ENCODE results near the gene CSRP1. TPM values are rescaled to one million over a fixed set of nuclear protein-coding genes. Genes with fewer than 3 reads are reported as not detected.

Gene CSRP1
- total and polyA plus RNA-seq, 2 donors (not counting 1 experiment from before 2014, with no cell fraction given), result 23.8 to 36.7 TPM

DNA sequence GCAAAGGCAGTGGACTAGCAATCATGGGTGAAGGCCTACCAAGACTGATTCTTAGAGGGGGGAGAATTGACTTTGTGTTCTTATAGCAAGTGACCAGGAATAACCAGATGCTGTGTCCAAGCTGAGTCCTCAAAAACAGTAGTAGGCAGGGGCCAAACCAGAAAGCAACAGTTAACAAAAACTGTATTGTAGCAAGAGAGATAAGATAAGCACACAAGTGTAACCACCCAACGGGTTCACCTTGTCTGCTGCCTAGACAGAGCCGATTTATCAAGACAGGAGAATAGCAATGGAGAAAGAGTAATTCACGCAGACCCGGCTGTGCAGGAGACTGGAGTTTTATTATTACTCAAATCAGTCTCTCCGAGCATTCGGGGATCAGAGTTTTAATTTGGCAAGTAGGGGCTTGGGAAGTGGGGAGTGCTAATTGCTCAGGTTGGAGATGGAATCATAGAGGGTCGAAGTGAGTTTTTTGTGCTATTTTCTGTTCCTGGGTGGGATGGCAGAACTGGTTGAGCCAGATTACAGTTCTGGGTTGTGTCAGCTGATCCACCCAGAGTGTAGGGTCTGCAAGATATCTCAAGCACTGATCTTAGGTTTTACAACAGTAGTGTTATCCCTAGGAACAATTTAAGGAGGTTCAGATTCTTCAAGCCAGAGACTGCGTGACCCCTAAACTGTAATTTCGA is 8.3 kb upstream of the CSRP1 start:
- Histone ChIP-seq H2AFZ (ENCODE audit: insufficient read depth, low read depth, low read length, poor library complexity, severe bottlenecking) (no peak overlapping the region), H3K9ac (ENCODE audit: low read length) (no peak overlapping the region), H3K27ac (ENCODE audit: low read length in 2 of 2) (no peak overlapping the region), H3K79me2 (ENCODE audit: control insufficient read depth, insufficient read depth, low read length) (no peaks in the 10 kb centered on the region), H4K20me1 (ENCODE audit: control insufficient read depth, insufficient read depth, low read length, poor library complexity, severe bottlenecking) (peaks cover 9% of the 10 kb centered on the region), H3K4me1 (ENCODE audit: control insufficient read depth in 2 of 2, insufficient read depth in 2 of 2, low read length in 2 of 2) (peaks cover 0 to 3% of the 10 kb centered on the region in 2 donors), H3K4me3 (ENCODE audit: control extremely low read depth in 1 of 5, extremely low read depth in 1 of 5, insufficient read depth in 1 of 5, low read depth in 2 of 5, low read length in 4 of 5) (no peak overlapping the region), H3K27me3 (replicated peaks in 1 of 4; ENCODE audit: control extremely low read depth in 1 of 4, control insufficient read depth in 3 of 4, insufficient read depth in 4 of 4, low read length in 3 of 4) (no peaks in the 10 kb centered on the region), H3K4me2 (replicated peaks; ENCODE audit: low read depth, low read length, poor library complexity, severe bottlenecking) (no peak overlapping the region), H3K36me3 (replicated peaks in 1 of 2; ENCODE audit: control extremely low read depth in 1 of 2, control insufficient read depth in 1 of 2, extremely low read depth in 1 of 2, insufficient read depth in 2 of 2, low read length in 1 of 2) (no peaks in the 10 kb centered on the region), H3K9me3 (ENCODE audit: control extremely low read depth in 1 of 3, control insufficient read depth in 2 of 3, insufficient read depth in 1 of 3, low read length in 2 of 3) (no peaks in the 10 kb centered on the region)
- Mint-ChIP-seq H3K9me3 (ENCODE audit: insufficient read depth) (no peaks in the 10 kb centered on the region), H3K27me3 (no peaks in the 10 kb centered on the region), H3K4me1 (peaks cover 7% of the 10 kb centered on the region), H3K27ac (no peak overlapping the region), H3K4me3 (no peak overlapping the region)
- ChIA-PET CTCF (interaction anchor here (1.0 to 13.3 kb wide), 6 partner anchors 8 to 79 kb away, joined by 4 to 407 read pairs (median 31); partner anchors contain the start of gene CSRP1), POLR2A (no interaction called here)
- whole genome bisulfite sequencing (ENCODE audit: insufficient coverage), result 97% methylated on average over 8 of the region's 9 CpGs
- TF ChIP-seq, protein P1, sequence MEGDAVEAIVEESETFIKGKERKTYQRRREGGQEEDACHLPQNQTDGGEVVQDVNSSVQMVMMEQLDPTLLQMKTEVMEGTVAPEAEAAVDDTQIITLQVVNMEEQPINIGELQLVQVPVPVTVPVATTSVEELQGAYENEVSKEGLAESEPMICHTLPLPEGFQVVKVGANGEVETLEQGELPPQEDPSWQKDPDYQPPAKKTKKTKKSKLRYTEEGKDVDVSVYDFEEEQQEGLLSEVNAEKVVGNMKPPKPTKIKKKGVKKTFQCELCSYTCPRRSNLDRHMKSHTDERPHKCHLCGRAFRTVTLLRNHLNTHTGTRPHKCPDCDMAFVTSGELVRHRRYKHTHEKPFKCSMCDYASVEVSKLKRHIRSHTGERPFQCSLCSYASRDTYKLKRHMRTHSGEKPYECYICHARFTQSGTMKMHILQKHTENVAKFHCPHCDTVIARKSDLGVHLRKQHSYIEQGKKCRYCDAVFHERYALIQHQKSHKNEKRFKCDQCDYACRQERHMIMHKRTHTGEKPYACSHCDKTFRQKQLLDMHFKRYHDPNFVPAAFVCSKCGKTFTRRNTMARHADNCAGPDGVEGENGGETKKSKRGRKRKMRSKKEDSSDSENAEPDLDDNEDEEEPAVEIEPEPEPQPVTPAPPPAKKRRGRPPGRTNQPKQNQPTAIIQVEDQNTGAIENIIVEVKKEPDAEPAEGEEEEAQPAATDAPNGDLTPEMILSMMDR (IDR thresholded peaks at IDR 0.05), result no peak
- no peak for TF ChIP-seq EZH2 (IDR thresholded peaks at IDR 0.05; ENCODE audit: borderline replicate concordance, insufficient read depth, low read depth, low read length, poor library complexity, severe bottlenecking)
- ATAC-seq (ENCODE audit: low read depth) (no peak), DNase-seq (no peak)
- intact Hi-C loops (cut with micrococcal nuclease), result no loop called here

DNA sequence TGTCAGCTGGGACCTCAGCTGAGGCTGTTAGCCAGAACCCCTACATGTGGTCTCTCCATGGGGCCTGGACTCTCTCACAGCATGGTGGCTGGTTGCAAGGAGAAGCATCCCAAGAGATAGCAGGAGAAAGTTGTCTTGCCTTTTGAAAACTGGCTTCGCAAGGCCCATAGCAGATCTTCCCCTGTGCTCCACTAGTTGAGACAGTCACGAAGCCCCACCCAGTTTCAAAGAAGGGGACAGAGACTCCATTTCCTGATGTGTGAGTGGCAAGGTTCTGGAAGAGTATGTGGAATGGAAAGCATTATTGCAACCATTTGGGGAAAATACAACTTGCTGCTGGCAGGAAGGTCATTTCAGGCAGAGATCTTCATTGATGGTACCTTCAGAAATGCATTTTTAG is 7.5 kb upstream of the CSRP1 start:
- 100% methylated on average over 2 of the region's 2 CpGs for WGBS (ENCODE audit: insufficient coverage)
- Histone ChIP-seq H3K27ac (ENCODE audit: low read length in 2 of 2) (no peak overlapping the region), H3K27me3 (replicated peaks in 1 of 4; ENCODE audit: control extremely low read depth in 1 of 4, control insufficient read depth in 3 of 4, insufficient read depth in 4 of 4, low read length in 3 of 4) (no peaks in the 10 kb centered on the region), H3K36me3 (replicated peaks in 1 of 2; ENCODE audit: control extremely low read depth in 1 of 2, control insufficient read depth in 1 of 2, extremely low read depth in 1 of 2, insufficient read depth in 2 of 2, low read length in 1 of 2) (no peaks in the 10 kb centered on the region), H4K20me1 (ENCODE audit: control insufficient read depth, insufficient read depth, low read length, poor library complexity, severe bottlenecking) (peaks cover 9% of the 10 kb centered on the region), H3K4me3 (ENCODE audit: control extremely low read depth in 1 of 5, extremely low read depth in 1 of 5, insufficient read depth in 1 of 5, low read depth in 2 of 5, low read length in 4 of 5) (no peak overlapping the region), H3K79me2 (ENCODE audit: control insufficient read depth, insufficient read depth, low read length) (peaks cover 5% of the 10 kb centered on the region), H2AFZ (ENCODE audit: insufficient read depth, low read depth, low read length, poor library complexity, severe bottlenecking) (no peak overlapping the region), H3K9ac (ENCODE audit: low read length) (no peak overlapping the region), H3K4me1 (ENCODE audit: control insufficient read depth in 2 of 2, insufficient read depth in 2 of 2, low read length in 2 of 2) (peaks cover 0 to 3% of the 10 kb centered on the region in 2 donors), H3K4me2 (replicated peaks; ENCODE audit: low read depth, low read length, poor library complexity, severe bottlenecking) (no peak overlapping the region), H3K9me3 (ENCODE audit: control extremely low read depth in 1 of 3, control insufficient read depth in 2 of 3, insufficient read depth in 1 of 3, low read length in 2 of 3) (no peaks in the 10 kb centered on the region)
- Mint-ChIP-seq H3K9me3 (ENCODE audit: insufficient read depth) (no peaks in the 10 kb centered on the region), H3K4me3 (no peak overlapping the region), H3K4me1 (peaks cover 12% of the 10 kb centered on the region), H3K27me3 (no peaks in the 10 kb centered on the region), H3K27ac (no peak overlapping the region)
- TF ChIP-seq EZH2 (IDR thresholded peaks at IDR 0.05; ENCODE audit: borderline replicate concordance, insufficient read depth, low read depth, low read length, poor library complexity, severe bottlenecking), result no peak
- TF ChIP-seq, protein P1 (IDR thresholded peaks at IDR 0.05), result no peak
- POLR2A ChIA-PET, result no interaction called here
- ATAC-seq (ENCODE audit: low read depth), result no peak
- no peak for DNase-seq
- CTCF ChIA-PET, result interaction anchor here (1.5 to 13.3 kb wide), 10 partner anchors 10 to 499 kb away, joined by 3 to 407 read pairs (median 40); no protein-coding TSS in a partner anchor
- intact Hi-C loops (cut with micrococcal nuclease), result no loop called here
